Daoy (cell line): Measurements from ENCODE around the gene ANO10. TPM values are rescaled to one million over a fixed set of nuclear protein-coding genes. Genes with fewer than 3 reads are reported as not detected.
"Not testable (repeated sequence)": the region's sequence is repeated elsewhere in the genome, so short reads cannot be mapped to it uniquely, and the experiment has no call there.

Experiments used
- DNase-seq: peaks from one replicate; pipeline ENCODE4 v3.0.0-alpha.2; 2015; ENCODE audit warnings: low read depth
- total RNA-seq: library from RNA; depleted of rRNA; stranded (reverse); fragments of >200 nt; shearing (Covaris generic); gene quantifications from 2 replicates; pipeline ENCODE4 v1.2.3, GENCODE V29; 2014

Gene ANO10
- total RNA-seq, 1 experiment from 2014 or later: 14.6 TPM

DNA sequence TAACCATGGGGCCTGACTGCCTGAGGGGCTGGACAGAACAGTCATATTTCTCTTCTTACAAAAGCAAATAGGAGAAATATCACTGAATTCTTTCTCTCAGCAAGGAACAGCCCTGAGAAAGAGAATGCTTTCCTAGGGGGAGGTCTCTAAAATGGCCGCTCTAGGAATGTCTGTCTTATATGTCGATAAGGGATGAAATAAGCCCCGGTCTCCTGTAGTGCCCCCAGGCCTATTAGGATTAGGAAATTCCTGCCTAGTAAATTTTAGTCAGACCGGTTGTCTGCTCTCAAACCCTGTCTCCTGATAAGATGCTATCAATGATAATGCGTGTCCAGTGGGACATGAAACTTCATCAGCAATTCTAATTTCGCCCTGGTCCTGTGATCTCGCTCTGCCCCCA, 103.3 kb downstream of the ANO10 start:
- DNase-seq: not testable (repeated sequence)

DNA sequence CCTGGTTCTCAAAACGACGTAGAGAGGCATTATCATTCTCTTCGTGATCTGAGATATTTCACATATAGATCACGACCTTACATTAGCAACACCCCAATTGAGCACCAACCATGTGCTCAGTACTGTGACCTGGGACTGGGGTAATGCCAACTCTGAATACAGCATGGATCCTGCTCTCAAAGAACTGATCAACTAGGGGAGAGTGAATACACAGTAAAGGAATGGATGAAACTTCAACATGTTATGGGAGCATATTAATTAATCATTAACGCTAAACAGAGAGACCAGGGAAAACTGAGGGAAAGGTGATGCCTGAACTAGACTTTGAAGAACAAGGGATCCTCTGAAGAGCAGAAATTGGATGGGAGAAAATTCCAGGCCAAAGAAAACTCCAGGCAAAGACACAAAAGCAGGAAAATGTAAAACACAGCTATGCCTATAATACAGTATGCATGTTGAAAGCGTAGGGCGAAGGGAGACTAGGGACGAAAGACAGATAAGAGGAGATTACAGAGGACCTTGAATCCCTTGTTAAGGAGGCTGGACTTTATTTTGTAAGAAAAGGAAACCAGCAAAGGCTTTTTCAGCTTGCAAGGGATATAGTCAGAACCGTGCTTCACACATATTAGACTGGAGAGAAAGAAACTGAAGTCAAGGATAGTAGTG, 105.7 kb downstream of the ANO10 start:
- DNase-seq: no peak

DNA sequence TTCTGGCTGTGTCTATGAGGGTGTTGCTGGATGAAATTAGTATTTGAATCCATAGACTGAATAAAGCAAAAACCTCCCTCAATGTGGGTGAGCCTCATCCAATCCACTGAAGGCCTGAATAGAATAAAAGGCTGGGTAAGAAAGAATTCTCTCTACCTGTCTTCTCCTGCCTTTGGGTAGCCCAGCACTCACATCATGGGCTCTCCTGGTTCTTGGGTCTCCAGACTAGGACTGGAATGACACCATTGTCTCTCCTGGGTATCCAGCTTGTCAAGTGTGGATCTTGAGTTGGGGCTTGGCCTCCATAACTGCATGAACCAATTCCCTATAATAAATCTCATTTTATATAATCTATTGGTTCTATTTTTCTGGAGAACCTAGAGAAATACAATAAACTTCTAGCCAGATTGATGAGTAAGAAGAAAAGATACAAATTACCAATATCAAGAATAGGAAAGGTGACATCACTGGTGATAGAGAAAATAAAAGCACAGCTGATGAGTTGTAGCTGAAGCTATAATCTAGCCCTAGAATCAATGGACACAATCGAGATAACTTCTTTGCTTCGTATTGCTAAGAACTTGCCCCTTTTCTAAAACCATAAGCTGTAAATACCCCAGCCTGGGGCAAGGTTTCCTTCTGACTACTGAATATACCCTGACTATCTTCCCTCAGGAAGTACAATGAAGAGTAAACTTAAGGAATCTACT, 106.4 kb downstream of the ANO10 start:
- DNase-seq: no peak

DNA sequence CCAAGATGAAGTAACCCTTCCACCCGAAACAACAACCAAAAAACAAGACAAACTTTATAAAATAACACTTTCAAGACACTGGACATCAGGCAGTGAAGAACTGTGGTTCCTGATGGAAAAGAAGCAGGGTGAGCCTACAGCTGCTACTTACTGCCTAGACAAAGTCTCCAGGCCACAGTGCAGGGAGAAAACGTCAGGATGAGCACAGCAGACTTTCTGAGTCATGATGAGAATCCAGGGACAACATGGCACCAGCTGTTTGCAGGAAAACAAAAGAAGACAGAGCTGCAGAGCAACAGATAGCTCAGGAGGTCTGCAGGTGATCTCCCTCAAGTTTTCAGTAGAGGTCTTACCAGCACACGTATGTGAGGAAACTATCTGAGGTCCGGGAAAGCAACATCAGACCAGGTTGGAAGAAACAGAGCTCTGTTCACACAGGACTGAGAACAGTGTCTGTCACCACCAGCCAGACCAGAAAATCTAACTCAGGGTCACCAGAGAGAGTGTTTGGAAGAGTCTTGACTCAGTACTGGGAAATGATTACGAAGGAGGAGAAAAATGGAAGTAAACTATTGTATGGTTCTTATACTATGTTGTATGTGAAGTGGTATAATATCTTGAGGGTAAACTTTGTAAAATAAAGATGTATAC, 108.9 kb downstream of the ANO10 start:
- no peak for DNase-seq

DNA sequence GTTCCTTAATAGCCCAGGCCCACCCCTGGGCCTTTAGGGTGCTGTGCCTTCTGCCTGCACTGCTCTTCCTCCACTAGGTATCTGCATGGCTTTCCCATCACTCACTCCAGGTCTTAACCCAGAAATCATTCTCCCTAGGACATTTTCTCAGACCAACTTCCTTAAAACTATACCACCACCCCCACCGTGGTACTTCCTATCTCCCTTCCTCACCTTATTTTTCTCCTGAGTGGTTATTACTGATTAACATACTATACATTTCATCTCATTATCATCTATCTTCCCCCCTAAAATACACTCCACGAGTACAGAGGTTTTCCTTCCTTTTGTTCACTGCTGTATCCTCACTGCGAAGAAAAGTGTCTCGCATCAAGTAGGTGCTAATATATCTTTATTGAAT, 115.2 kb downstream of the ANO10 start:
- DNase-seq: no peak

DNA sequence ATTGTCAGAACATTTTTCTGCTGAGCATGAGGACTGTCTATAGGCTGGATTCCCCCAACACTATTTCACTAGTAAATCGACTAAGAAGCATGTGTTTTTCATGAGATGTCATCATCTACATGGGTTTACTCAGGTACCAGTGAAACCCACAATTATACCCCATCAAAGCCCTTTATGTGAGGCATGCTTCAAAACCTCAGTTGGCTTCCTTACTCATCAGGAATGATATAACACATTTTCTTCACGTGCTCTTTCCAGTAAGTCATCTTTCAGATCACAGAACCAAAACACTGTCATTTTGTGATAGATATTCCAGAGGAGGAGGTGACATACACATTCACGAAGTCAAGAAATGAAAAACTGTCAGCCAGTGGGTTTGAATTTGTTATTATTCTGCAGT, 116.5 kb downstream of the ANO10 start:
- DNase-seq: peak; percentile 14

DNA sequence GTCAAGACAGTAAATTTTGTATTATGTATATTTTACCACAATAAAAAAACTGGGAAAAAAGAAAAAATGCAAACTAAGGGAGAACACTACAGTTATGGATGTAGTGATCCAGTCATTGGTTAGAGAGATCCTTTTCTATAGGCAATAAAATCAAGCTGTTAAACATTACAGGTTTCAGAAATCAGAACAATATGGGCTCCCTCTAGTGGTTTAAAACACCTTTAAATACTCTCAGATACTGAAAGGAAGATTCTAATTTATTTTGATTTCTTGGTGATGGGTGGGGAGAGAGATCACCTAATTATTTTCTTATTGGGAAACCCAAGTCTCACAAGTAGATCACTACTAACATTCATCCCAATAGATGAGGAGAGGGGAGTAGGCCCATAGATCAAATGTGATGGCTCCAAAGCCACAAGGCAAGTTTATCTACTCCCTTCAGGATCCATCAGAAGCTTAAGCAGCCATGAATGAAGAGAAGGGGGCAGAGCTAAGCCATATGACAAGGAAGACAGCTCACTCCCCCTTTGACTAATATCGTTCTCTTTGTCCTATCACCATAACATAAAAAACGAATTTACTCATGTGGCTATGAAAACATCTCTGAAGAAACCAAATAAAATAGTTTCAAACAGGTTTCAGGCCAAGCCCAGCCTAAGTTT, 118.6 kb downstream of the ANO10 start:
- no peak for DNase-seq

DNA sequence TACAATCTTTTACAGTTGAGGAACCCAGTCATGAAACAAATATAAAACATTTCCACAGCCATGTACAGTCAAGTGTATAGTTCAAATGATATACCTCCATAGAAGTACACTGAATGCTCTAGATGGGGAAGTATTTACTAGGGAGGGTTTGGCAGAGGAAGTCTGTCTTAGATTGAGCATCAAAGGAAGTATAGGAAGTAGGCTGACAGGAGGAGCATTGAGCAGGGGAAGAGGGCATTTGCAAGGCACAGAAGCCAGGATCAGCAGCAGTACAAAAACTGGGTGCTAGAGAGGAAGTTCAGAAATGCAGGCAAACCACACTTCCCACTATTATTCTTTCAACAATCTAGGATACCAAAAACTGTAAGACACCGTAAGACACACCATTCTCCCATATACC, 122.6 kb downstream of the ANO10 start:
- DNase-seq: no peak

DNA sequence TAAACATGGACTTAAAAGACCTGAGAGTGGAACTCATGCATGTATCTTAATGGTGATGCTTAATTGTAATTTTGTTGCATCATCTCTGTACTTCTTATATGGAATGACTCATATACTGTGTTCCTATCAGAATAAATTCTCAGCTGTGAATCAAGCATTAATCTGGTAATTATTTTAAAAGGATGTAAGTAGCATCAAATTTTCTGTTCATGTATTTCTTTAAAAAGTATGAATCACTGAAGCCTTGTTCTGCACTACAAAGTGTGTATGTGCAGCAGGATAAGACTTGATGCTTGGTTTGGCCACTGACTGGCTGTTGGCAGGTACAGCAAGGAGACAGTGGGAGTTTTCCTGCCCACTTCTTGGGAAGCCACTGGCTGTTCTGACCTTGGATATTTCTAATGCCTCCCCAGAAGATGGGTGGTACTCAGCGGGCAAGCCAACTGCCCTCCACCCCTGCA, 123.9 kb downstream of the ANO10 start:
- DNase-seq: no peak

DNA sequence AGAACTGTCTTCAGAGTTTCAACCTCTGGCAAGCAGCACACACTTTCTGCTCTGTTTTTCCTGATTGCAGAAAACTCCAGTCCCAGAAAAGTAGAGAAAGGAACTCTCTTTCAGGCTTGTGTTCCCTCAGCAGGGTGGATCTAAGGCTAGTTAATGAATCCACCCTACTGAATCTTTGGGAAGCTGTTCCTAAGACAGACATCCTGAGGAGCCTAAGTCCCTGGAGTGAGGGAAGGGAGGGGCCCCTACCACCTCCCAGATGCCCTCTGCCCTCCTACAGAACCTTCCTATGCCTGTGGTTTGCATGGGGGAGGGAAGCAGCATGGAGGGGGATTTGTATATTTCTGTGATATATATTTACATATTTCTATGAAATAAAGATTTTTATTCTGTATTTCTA, 124.4 kb downstream of the ANO10 start:
- DNase-seq: no peak

DNA sequence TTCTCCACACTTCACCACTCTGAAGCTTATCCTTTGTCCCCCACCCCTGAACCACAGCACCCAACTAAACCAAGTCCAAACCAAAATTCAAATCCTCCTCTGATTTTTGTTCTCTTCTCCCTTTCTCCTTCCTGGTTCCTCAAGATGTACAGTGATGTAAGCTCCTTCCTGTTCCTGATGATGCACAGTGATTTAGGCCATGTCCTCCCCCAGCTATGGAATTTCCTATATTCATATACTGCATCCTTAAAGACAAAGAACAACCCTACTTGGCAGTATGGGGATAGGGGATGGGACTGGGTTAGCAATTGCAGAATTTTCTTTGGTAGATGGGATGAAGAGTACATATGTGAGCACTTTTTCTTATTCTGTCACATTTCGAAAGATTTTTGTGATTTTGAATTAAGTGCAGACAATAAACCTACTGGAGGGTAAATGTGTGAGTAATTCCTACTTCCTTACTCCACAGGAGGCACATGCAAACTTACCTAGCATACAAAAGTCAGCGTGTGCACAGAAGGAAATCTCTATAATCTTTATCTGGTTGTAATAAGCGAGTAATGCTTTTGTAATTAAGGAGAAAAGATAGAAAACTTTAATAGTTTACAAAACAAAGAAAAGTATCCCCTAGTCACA, 125.0 kb downstream of the ANO10 start:
- DNase-seq: no peak

DNA sequence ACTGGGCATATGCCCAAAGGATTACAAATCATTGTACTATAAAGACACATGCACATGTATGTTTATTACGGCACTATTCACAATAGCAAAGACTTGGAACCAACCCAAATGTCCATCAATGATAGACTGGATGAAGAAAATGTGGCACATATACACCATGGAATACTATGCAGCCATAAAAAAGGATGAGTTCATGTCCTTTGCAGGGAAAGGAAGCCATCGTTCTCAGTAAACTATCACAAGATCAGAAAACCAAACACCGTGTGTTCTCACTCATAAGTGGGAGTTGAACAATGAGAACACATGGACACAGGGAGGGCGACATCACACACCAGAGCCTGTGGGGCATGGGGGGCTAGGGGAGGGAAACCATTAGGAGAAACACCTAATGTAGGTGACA, 128.9 kb downstream of the ANO10 start:
- DNase-seq: not testable (repeated sequence)

DNA sequence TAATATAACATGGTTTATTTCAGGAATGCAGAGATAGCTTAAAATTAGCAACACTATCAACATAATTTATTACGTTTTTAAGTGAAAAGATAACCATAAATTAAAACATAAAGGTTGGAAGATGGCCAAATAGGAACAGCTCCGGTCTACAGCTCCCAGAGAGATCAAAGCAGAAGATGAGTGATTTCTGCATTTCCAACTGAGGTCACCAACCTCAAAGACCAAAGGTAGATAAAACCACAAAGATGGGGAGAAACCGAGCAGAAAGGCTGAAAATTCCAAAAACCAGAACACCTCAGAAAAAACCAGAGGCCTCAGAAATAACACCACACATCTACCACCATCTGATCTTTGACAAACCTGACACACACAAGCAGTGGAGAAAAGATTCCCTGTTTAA, 130.0 kb downstream of the ANO10 start:
- DNase-seq: not testable (repeated sequence)

DNA sequence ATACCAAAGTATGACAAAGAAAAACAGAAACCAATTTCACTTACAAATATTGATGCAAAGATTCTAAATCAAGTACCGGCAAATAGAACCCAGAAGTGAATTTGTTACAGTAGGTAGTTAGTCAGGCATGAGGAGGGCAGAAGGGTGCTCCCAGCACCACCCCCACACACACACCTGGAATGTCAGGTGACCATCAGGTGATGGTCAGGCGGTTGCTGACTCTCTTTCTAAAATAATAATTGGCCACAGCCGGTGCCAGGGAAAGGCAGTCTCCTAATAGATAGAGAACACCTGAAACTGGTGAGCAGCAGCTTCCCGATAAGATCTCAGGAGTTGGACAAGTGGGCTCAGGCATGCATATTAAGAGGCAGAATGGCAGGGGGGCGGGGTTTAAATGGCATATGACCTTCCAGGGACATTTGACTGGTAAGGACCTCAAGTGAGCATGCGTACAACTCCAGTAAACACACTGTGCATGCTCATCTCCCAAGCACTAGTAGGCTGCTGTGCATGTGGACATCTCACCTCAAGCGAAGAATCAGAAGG, 131.1 kb downstream of the ANO10 start:
- no peak for DNase-seq

DNA sequence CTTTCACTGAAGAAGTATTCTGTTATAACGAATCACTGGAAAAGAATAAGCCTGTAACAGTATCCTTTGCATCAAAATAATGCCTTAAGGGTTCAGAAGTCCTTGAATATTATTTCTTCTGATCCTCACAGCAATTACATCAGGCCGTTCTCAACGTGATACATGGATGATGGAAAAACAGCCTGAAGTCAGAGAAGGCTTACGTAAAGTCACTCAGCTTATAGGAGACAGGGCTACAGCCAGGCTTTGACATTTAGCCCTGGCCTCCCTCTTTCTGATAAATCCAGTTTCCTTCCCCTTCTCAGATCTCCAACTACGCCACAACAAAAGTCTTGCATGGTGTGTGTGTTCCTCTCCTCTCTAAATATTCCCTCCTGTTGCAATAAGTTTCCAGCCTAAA, 131.9 kb downstream of the ANO10 start:
- DNase-seq: no peak

DNA sequence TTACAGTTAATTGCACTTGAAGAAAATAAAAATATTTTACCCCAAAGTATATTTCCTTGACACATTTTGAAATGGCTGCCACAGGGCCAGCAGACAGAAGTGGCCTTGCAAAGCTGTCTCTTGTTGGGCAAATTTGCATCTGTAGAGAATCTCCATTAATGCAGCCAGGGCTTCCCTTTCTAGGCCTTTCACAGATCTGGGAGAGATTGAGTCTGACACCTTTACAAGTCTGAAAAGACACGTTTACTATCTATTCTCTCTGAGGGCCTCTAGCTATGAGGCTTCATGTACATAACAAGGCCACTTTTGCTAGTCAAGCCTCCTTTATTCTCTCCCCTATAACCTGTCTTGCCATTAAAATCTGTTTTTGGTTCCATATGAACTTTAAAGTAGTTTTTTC, 135.9 kb downstream of the ANO10 start:
- DNase-seq: no peak

DNA sequence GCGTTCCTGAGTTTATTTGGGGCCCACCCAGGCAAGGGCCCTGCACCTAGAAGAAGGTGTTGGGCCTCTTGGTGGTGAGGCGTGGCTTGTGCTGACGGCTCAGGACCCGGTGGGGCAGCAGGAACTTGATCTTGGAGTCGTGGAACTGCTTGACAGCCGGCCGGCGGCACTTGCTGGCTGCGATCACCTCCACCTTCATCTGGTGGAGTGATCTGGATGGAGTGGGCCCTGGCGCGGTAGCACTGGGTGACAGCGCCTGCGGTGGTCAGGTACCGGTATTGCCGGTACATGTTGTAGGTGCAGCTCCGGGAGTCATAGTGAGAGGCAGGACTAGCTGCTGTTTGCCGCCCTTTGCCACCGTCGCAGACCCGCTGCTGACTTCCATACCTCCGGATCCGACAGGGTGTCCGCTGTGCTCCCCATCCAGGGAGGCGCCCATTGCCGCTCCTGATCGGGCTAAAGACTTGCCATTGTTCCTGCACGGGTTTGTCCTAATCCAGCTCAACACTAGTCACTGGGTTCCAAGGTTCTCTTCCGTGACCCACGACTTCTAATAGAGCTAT, 136.8 kb downstream of the ANO10 start:
- no peak for DNase-seq

DNA sequence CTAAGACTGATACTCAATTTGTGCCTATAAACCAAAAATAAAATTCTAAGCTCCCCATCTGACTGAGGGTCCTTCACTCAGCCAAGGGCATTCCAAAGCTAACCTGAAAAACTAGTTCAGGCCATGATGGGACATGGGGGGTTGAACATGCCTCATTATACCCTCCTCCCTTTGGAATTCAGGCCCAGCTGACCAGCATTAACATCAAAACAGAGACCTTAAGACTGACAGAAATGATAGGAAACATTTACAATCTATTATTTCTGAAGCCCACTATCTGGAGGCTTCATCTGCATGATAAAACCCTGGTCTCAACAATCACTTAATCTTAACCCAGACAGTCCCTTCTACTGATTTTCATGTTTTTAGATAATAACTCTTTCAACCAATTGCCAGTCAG, 140.4 kb downstream of the ANO10 start:
- DNase-seq: no peak

DNA sequence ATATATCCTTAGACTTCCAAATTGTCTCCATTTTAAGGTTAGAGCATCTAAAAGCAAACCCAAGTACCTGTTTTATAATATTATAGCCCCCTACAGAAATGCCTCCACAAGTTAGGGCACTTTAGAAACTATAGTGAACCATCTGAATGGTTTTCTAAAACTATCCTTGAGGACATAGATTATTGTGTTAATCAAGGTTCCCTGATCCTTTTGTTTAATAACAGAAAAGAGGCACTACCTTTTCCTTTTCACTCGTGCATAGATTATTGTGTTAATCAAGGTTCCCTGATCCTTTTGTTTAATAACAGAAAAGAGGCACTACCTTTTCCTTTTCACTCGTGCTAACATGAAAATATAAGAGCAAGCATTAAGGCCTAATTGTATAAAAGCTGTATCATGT, 143.0 kb downstream of the ANO10 start:
- DNase-seq: not testable (repeated sequence)

DNA sequence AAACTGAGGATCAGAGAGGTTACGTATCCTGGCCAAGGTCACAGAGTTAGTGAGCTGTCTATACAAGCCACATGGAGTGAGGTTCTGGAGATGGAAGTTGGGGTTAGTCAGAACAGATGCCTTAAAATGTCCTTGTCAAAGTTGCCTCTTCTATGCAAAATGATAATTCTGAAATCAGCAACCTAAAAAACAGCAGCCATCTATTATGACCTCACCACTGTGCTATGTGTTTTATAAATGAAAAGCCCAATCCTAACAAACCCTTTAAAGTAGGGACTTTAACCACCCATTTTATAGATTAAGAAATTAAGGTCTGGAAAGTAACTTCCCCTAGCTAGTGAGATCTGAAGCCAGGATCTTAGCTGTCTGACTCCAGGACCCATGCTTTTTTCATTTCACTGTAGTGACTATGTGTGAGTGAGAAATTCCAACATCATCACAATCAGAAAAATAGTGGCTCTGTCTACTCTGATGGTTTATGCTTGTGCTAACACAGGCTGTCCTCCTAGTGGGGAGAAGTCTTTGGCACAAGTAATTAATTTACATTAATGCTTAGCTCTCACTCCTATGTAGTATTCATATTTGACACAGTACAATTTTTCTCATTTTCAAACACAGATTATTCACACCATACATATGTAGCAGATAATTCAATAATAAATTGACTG, 143.6 kb downstream of the ANO10 start:
- DNase-seq: no peak

DNA sequence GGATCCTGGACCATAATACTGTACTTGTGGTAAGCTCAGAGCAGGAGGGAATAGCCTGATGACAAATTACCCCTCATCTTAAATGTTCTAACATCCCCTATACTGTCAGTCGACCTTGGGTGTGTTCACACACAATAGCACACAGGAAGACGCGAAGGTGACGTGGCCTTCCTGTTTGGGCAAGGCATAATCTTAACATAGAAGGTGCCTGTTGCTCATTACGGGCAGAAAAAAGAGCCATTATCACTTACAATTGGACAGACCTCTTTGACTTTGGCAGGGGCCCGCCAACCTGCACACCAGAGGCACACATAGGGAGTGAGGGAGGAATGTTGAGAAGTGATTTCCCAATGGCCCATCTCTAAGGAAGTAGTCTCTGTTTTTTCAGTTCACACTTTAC, 144.2 kb downstream of the ANO10 start:
- no peak for DNase-seq
